Bladder microvascular endothelial cell (primary cell): ENCODE measurements around the gene ANKRD30BL. TPM values are rescaled to one million over a fixed set of nuclear protein-coding genes. Genes with fewer than 3 reads are reported as not detected.

Experiments used
- total RNA-seq: library from RNA; depleted of rRNA; stranded (reverse); fragments of >200 nt; gene quantifications from 2 replicates; pipeline ENCODE4 v1.2.3, GENCODE V29; 2014

Gene ANKRD30BL
- total RNA-seq = under 0.01 TPM in 1 of 2 replicates, not detected in the other

GRCh38 chr2:132161161-132162124 lies at the start of gene ANKRD30BL:
TSS of gene ANKRD30BL (minus strand) at chr2:132161952. CDS start at chr2:132161705, 247 bp downstream.

